GM23338 (cell line): ENCODE results near the gene DPY19L1. TPM values are rescaled to one million over a fixed set of nuclear protein-coding genes. Genes with fewer than 3 reads are reported as not detected.

ENCODE experiments used
- ATAC-seq: fragments of 200-7000 bp; cut with Tn5 transposase; 3 replicates; pipeline ENCODE4 v1.9.1; 2020
- DNase-seq: peaks from one replicate; pipeline ENCODE4 v3.0.0-alpha.2; 2015; ENCODE audit warnings: low spot score
- H2AFZ ChIP-seq: fragments of 200-600 bp; sonication (generic); 2 replicates; pipeline ENCODE4 v1.8.0; 2016; ENCODE audit warnings: antibody characterized with exemption, mild to moderate bottlenecking, moderate library complexity
- H3F3A ChIP-seq: fragments of 200-600 bp; sonication (generic); replicated peaks from 2 replicates; pipeline ENCODE4 v1.8.0; 2017; ENCODE audit warnings: antibody characterized with exemption, mixed run types, low read depth
- H3K27ac ChIP-seq: fragments of 200-600 bp; sonication (generic); 2 replicates; pipeline ENCODE4 v1.6.1; 2016; ENCODE audit warnings: low read depth
- H3K27me3 ChIP-seq: fragments of 200-600 bp; sonication (generic); 2 replicates; pipeline ENCODE4 v1.8.0; 2016; ENCODE audit warnings: mild to moderate bottlenecking, mixed run types, moderate library complexity; ENCODE audit not compliant: insufficient read depth
- H3K36me3 ChIP-seq: fragments of 200-600 bp; sonication (generic); 2 replicates; pipeline ENCODE4 v1.8.0; 2016; ENCODE audit warnings: mild to moderate bottlenecking; ENCODE audit not compliant: insufficient read depth
- H3K4me1 ChIP-seq: fragments of 200-600 bp; sonication (generic); 2 replicates; pipeline ENCODE4 v1.8.0; 2016; ENCODE audit warnings: mild to moderate bottlenecking, moderate library complexity; ENCODE audit not compliant: insufficient read depth
- H3K4me2 ChIP-seq: fragments of 200-600 bp; sonication (generic); 2 replicates; pipeline ENCODE4 v1.7.1; 2017; ENCODE audit warnings: mixed run types
- H3K4me3 ChIP-seq: fragments of 200-600 bp; sonication (generic); 2 replicates; pipeline ENCODE4 v1.6.1; 2016; ENCODE audit warnings: mixed run types
- H3K79me2 ChIP-seq: fragments of 200-600 bp; sonication (generic); replicated peaks from 2 replicates; pipeline ENCODE4 v1.8.0; 2017; ENCODE audit warnings: mild to moderate bottlenecking; ENCODE audit not compliant: insufficient read depth
- H3K9me2 ChIP-seq: fragments of 200-600 bp; sonication (generic); 2 replicates; pipeline ENCODE4 v1.8.0; 2017; ENCODE audit not compliant: insufficient read depth
- H4K20me1 ChIP-seq: fragments of 200-600 bp; sonication (generic); replicated peaks from 2 replicates; pipeline ENCODE4 v1.8.0; 2017; ENCODE audit warnings: mild to moderate bottlenecking; ENCODE audit not compliant: insufficient read depth
- H3K27ac Mint-ChIP-seq: 2 replicates; pipeline ENCODE4 v1.8.0; 2020; ENCODE audit warnings: inconsistent platforms, mild to moderate bottlenecking, moderate library complexity, mixed read lengths
- H3K27me3 Mint-ChIP-seq: 3 replicates; pipeline ENCODE4 v1.8.0; 2022; ENCODE audit warnings: low read depth, mild to moderate bottlenecking, moderate library complexity, mixed read lengths, inconsistent platforms; ENCODE audit not compliant: insufficient read depth, poor library complexity
- H3K36me3 Mint-ChIP-seq: 3 replicates; pipeline ENCODE4 v1.8.0; 2021; ENCODE audit warnings: low read depth, mild to moderate bottlenecking, inconsistent platforms, moderate library complexity, mixed read lengths
- H3K4me1 Mint-ChIP-seq: 3 replicates; pipeline ENCODE4 v1.8.0; 2020; ENCODE audit warnings: mild to moderate bottlenecking, inconsistent platforms, mixed read lengths
- H3K4me3 Mint-ChIP-seq: 3 replicates; pipeline ENCODE4 v1.8.0; 2021; ENCODE audit warnings: moderate library complexity, mild to moderate bottlenecking, inconsistent platforms, mixed read lengths
- H3K9me3 Mint-ChIP-seq: 3 replicates; pipeline ENCODE4 v1.8.0; 2020; ENCODE audit warnings: moderate library complexity, mild to moderate bottlenecking, inconsistent platforms, mixed read lengths
- CREB1 ChIP-seq: fragments of 250-450 bp; sonication (Bioruptor Pico); IDR thresholded peaks from 2 replicates; pipeline ENCODE4 v1.5.0; 2020; ENCODE audit warnings: low read depth, mild to moderate bottlenecking, moderate library complexity
- ETS1 ChIP-seq: IDR thresholded peaks from 2 replicates; pipeline ENCODE4 v1.6.1; 2016; ENCODE audit warnings: antibody characterized with exemption
- EZH2 ChIP-seq: fragments of 200-600 bp; sonication (generic); IDR thresholded peaks from one replicate; pipeline ENCODE4 v1.8.0; 2017; ENCODE audit warnings: antibody characterized with exemption, mild to moderate bottlenecking, low read depth; ENCODE audit not compliant: unreplicated experiment
- EZH2phosphoT487 ChIP-seq: fragments of 200-600 bp; sonication (generic); IDR thresholded peaks from one replicate; pipeline ENCODE4 v1.8.1; 2018; ENCODE audit warnings: antibody characterized with exemption; ENCODE audit not compliant: unreplicated experiment
- JUNB ChIP-seq: IDR thresholded peaks from one replicate; pipeline ENCODE4 v1.6.1; 2016; ENCODE audit warnings: antibody characterized with exemption; ENCODE audit not compliant: unreplicated experiment
- NANOG ChIP-seq: IDR thresholded peaks from 2 replicates; pipeline ENCODE4 v1.6.1; 2016; ENCODE audit warnings: antibody characterized with exemption, borderline replicate concordance
- POLR2AphosphoS5 ChIP-seq: IDR thresholded peaks from 2 replicates; pipeline ENCODE4 v1.6.1; 2016; ENCODE audit warnings: antibody characterized with exemption, low read depth
- REST ChIP-seq: IDR thresholded peaks from one replicate; pipeline ENCODE4 v1.6.1; 2018; ENCODE audit warnings: antibody characterized with exemption; ENCODE audit not compliant: unreplicated experiment
- STAT1 ChIP-seq: IDR thresholded peaks from one replicate; pipeline ENCODE4 v1.6.1; 2016; ENCODE audit warnings: antibody characterized with exemption; ENCODE audit not compliant: unreplicated experiment
- ZNF114 ChIP-seq: fragments of 250-450 bp; sonication (Bioruptor Pico); IDR thresholded peaks from 2 replicates; pipeline ENCODE4 v1.5.0; 2020; ENCODE audit warnings: mild to moderate bottlenecking, moderate library complexity
- ZNF331 ChIP-seq: fragments of 250-450 bp; sonication (Bioruptor Pico); IDR thresholded peaks from 2 replicates; pipeline ENCODE4 v1.5.0; 2020; ENCODE audit warnings: low read depth, mild to moderate bottlenecking, moderate library complexity
- polyA plus RNA-seq: library from polyadenylated mRNA; unstranded; fragments of >200 nt; fragmentation: Nextera tagmentation; extraction: Ambion mirVana; gene quantifications from 2 replicates; pipeline ENCODE4 v1.2.1, GENCODE V29; 2016
- total RNA-seq: library from RNA; depleted of rRNA; stranded (reverse); fragments of >200 nt; shearing (Covaris generic); gene quantifications from 2 replicates; pipeline ENCODE4 v1.2.3, GENCODE V29; 2014
- TF ChIP-seq, protein P1 (sequence below), 2 experiments: fragments of 200-600 bp in 1 of 2; sonication (generic) in 1 of 2; conservative IDR thresholded peaks; 2 replicates each; pipeline versions ENCODE4 v1.5.1 to v1.6.1; 2016 to 2017; ENCODE audit warnings: antibody characterized with exemption in 2 of 2, low read depth in 2 of 2, mild to moderate bottlenecking in 2 of 2, moderate library complexity in 1 of 2
- TF ChIP-seq, protein P2 (sequence below): fragments of 250-450 bp; sonication (Bioruptor Pico); IDR thresholded peaks from 2 replicates; pipeline ENCODE4 v1.5.0; 2020; ENCODE audit warnings: mild to moderate bottlenecking, moderate library complexity

Gene DPY19L1
- total and polyA plus RNA-seq, 2 experiments from 2014 or later, result 4.4 to 20.2 TPM

DNA sequence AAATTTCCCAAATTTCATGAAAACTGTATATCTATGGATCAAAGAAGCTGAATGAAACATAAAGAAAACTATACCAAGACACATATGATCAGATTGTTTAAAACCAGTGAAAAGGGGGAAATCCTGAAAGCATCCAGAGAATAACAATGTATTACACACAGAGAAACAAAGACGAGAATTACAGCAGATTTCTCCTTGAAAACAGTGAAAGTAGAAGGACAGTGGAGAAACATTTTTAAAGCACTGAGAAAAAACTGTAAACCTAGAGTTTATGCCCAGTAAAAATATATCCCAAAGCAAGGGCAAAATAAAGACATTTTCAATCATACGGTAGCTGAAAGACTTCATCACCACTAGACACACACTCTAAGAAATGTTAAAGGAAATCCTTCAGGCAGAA lies 121.0 kb downstream of the DPY19L1 start (continued):
- TF ChIP-seq, protein P1, sequence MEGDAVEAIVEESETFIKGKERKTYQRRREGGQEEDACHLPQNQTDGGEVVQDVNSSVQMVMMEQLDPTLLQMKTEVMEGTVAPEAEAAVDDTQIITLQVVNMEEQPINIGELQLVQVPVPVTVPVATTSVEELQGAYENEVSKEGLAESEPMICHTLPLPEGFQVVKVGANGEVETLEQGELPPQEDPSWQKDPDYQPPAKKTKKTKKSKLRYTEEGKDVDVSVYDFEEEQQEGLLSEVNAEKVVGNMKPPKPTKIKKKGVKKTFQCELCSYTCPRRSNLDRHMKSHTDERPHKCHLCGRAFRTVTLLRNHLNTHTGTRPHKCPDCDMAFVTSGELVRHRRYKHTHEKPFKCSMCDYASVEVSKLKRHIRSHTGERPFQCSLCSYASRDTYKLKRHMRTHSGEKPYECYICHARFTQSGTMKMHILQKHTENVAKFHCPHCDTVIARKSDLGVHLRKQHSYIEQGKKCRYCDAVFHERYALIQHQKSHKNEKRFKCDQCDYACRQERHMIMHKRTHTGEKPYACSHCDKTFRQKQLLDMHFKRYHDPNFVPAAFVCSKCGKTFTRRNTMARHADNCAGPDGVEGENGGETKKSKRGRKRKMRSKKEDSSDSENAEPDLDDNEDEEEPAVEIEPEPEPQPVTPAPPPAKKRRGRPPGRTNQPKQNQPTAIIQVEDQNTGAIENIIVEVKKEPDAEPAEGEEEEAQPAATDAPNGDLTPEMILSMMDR (conservative IDR thresholded peaks at IDR 0.05; ENCODE audit: low read depth in 2 of 2), result no peak

GRCh38 chr7:34912236-34912635 lies 125.0 kb downstream of the DPY19L1 start:
- H3K9me3 Mint-ChIP-seq, result peaks cover 19% of the 10 kb centered on the region
- Histone ChIP-seq H3K4me2 (no peak overlapping the region), H3K27me3 (no peaks in the 10 kb centered on the region), H3K4me1 (no peaks in the 10 kb centered on the region; the same call in 1 of the 2 replicates), H2AFZ (no peak overlapping the region), H3F3A (no peaks in the 10 kb centered on the region), H3K36me3 (0 out of 2 replicates have a peak, but pooled peaks cover 3% of the 10 kb centered on the region), H3K4me3 (no peak overlapping the region), H4K20me1 (no peaks in the 10 kb centered on the region), H3K9me2 (no peaks in the 10 kb centered on the region), H3K27ac (no peak overlapping the region), H3K79me2 (no peaks in the 10 kb centered on the region)
- H3K4me1 Mint-ChIP-seq, result no peaks in the 10 kb centered on the region
- no peak overlapping the region for H3K27ac Mint-ChIP-seq
- no peak for DNase-seq
- no peak for ATAC-seq
- H3K4me3 Mint-ChIP-seq, result no peak overlapping the region
- H3K36me3 Mint-ChIP-seq, result peaks cover 2% of the 10 kb centered on the region; the same call in 2 of the 3 replicates
- no peaks in the 10 kb centered on the region for H3K27me3 Mint-ChIP-seq
- TF ChIP-seq POLR2AphosphoS5 (no peak), ZNF114 (no peak), NANOG (no peak), ETS1 (no peak), EZH2phosphoT487 (no peak), CREB1 (CRISPR knock-in tag) (no peak), STAT1 (no peak), EZH2 (no peak), JUNB (no peak), REST (no peak), ZNF331 (CRISPR knock-in tag) (no peak)
- TF ChIP-seq, protein P2, sequence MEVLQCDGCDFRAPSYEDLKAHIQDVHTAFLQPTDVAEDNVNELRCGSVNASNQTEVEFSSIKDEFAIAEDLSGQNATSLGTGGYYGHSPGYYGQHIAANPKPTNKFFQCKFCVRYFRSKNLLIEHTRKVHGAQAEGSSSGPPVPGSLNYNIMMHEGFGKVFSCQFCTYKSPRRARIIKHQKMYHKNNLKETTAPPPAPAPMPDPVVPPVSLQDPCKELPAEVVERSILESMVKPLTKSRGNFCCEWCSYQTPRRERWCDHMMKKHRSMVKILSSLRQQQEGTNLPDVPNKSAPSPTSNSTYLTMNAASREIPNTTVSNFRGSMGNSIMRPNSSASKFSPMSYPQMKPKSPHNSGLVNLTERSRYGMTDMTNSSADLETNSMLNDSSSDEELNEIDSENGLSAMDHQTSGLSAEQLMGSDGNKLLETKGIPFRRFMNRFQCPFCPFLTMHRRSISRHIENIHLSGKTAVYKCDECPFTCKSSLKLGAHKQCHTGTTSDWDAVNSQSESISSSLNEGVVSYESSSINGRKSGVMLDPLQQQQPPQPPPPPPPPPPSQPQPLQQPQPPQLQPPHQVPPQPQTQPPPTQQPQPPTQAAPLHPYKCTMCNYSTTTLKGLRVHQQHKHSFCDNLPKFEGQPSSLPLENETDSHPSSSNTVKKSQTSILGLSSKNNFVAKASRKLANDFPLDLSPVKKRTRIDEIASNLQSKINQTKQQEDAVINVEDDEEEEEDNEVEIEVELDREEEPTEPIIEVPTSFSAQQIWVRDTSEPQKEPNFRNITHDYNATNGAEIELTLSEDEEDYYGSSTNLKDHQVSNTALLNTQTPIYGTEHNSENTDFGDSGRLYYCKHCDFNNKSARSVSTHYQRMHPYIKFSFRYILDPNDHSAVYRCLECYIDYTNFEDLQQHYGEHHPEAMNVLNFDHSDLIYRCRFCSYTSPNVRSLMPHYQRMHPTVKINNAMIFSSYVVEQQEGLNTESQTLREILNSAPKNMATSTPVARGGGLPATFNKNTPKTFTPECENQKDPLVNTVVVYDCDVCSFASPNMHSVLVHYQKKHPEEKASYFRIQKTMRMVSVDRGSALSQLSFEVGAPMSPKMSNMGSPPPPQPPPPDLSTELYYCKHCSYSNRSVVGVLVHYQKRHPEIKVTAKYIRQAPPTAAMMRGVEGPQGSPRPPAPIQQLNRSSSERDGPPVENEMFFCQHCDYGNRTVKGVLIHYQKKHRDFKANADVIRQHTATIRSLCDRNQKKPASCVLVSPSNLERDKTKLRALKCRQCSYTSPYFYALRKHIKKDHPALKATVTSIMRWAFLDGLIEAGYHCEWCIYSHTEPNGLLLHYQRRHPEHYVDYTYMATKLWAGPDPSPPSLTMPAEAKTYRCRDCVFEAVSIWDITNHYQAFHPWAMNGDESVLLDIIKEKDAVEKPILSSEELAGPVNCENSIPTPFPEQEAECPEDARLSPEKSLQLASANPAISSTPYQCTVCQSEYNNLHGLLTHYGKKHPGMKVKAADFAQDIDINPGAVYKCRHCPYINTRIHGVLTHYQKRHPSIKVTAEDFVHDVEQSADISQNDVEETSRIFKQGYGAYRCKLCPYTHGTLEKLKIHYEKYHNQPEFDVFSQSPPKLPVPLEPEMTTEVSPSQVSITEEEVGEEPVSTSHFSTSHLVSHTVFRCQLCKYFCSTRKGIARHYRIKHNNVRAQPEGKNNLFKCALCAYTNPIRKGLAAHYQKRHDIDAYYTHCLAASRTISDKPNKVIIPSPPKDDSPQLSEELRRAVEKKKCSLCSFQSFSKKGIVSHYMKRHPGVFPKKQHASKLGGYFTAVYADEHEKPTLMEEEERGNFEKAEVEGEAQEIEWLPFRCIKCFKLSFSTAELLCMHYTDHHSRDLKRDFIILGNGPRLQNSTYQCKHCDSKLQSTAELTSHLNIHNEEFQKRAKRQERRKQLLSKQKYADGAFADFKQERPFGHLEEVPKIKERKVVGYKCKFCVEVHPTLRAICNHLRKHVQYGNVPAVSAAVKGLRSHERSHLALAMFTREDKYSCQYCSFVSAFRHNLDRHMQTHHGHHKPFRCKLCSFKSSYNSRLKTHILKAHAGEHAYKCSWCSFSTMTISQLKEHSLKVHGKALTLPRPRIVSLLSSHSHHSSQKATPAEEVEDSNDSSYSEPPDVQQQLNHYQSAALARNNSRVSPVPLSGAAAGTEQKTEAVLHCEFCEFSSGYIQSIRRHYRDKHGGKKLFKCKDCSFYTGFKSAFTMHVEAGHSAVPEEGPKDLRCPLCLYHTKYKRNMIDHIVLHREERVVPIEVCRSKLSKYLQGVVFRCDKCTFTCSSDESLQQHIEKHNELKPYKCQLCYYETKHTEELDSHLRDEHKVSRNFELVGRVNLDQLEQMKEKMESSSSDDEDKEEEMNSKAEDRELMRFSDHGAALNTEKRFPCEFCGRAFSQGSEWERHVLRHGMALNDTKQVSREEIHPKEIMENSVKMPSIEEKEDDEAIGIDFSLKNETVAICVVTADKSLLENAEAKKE, result no peak
